Activated CD4-positive, alpha-beta T cell treated with anti-CD3 and anti-CD28 coated beads, Interleukin-2, amount 50 U/mL, for 4 hours (primary cell): ENCODE measurements around the gene TAF9B.
"Not testable (repeated sequence)": the region's sequence is repeated elsewhere in the genome, so short reads cannot be mapped to it uniquely, and the experiment has no call there.

Experiments used
- DNase-seq, 2 experiments: peaks; one replicate each; pipeline ENCODE4 v3.0.0-alpha.2; 2020

TAF9B gene

GRCh38 chrX:78111140-78111931, 28.1 kb downstream of the TAF9B start:
- no peak for DNase-seq

- no peak for DNase-seq
These were observed 30.0 kb downstream of the TAF9B start for GRCh38 chrX:78109458-78109857.

DNA sequence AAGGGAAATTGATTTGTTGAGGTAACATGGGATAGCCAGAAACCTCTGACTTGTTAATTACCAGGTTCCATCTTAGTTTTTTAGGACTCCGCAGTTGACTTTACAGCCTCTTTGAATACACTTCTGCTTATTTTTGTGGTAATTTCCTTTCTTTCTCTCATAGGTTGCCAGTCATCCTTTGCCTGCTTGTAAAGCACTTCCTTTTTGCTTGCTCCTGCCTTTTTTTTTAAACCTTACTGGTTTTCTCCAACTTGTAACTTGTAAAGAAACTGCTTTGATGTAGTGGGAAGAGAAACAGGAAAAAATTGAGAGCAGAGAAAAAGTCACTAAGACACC, 32.8 kb downstream of the TAF9B start:
- DNase-seq: no peak

DNA sequence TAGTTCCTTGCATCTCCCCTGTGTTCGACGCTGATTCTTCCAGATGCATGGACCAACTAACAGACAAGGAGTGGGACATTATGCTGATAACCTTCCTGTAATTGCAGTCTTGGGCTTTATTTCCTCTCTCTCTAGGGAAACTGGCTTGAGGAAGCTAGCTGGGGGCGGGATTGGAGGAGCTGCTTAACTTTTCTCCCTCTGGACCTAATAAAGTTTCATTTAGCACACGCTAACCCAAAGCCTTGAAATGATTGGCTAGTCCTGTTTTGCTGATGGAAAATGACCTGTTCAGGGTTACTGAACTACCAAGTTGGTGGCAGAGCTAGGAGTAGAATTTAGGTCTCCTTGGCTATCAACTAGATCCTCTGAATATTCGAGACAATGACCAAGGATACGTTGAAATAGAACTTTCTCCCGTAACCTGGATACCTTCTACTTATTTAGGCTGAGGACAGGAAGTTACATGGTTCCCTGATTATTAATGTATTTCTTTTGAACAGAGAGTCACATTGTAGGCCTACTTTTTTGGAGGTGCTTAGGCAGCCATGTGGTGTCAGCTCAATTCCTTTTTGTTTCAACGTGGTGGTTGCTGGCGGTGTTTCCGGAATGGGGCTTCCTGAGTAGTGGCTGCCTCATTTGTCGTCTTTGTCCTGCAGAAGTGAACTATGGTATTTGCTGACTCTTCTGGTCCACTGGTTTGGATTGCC, 33.4 kb downstream of the TAF9B start:
- DNase-seq: no peak

DNA sequence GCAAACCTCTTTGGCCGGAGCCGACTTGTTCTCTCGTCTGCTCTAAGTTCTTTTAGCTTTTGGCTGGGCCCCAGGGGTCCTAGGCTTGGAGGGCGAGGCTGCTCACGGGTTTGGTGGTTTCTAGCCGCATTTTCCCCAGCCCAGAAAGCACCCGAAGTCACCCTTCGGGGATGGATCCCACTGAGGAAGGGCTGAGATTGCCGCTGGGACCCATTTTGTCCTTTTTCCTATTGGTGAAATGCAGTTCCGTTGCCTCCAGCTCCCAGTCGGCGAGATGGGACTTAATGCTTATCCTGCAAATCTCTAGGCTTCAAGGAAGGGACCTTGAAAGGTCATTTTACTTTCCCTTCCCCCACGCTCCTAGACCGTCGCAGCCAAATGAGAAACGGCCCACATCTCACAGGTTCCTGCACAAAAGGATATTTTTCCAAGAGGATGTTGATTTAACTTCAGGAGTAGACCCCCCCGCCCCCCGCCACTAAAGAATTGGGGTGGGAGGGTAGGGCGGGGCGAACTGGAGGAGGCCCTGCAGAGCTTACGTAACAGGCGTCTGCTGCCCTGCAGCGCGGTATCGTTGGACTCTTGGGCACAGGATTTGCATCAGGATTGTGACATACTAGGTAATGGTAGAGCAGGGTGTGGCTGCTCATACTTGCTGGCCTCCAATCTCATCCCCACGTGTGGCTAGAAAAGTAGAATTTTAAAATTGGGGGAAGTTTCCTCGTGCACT, 34.8 kb downstream of the TAF9B start:
- no peak for DNase-seq

- peak; percentile 88 to 90 for DNase-seq
These were observed 35.6 kb downstream of the TAF9B start, which contains the start of gene PGK1 for GRCh38 chrX:78103623-78104446. TSS of gene PGK1 (plus strand) at chrX:78104248. CDS start at chrX:78104341, 93 bp downstream.

- no peak for DNase-seq
These were observed 36.3 kb downstream of the TAF9B start for GRCh38 chrX:78103001-78103622.

DNA sequence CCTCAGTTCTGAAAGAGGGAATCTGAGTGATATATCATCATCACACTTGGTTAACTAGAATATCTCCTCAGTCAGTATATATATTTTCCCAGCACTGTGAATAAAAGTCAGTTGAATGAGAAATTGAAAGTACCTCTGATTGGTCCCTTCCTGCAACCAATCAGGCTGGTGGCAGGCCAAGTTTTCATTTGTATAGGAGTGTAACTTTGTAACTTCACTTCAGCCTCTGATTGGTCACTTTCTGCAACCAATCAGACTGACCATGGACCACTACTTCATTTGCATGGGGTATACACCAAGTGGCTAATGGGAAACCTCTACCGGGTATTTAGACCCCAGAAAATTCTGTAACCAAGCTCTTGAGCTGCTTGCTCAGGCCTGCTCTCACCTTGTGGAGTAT, 37.4 kb downstream of the TAF9B start:
- DNase-seq: no peak

DNA sequence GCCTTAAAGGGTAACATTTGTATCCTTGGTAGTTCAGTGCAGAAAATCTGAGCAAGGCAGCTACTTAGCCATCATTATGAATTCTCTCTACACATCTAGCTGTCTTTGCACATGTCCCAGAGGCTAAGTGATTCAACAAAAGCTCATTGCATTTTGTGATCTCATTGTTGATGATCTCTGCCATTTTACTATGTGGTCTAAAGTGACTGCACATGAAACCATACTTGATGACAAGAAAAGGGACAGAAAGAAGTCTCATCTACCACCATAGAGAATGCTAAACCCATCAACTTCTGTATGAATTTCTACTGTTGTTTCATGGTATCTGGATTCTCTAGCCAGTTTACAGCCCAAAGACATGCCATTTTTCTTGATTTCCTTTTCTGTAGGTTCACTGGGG, 41.3 kb downstream of the TAF9B start:
- DNase-seq: no peak

DNA sequence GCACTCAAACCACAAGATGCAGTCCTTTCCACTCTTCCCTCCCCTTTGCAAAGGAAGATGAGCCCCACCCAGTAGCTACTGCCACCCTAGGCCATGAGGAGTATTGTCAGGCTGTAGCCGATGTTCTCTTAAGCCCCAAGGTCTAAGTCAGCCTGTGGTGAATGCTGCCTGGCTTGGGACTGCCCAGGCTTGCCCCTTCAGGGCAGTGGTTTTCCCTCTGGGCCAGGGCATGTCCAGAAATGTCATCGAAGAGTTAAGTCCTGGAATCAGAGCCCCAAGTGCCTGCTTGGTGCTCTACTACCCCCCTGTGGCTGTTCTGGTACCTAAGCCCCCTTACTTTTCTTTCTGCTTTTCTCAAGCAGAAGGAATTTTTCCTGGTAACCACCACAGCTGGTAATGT, 47.2 kb downstream of the TAF9B start:
- no peak for DNase-seq

- DNase-seq: not testable (repeated sequence)
These were observed 58.0 kb downstream of the TAF9B start for GRCh38 chrX:78081413-78081812.
